SK-N-SH treated with all-trans-retinoic acid at 6 μM for 48 hours (cell line): ENCODE data around the gene TBL1X.

ENCODE experiments used
- ATAC-seq: fragments of 200-7000 bp; cut with Tn5 transposase; 3 replicates; pipeline ENCODE4 v1.9.1; 2020; ENCODE audit warnings: mild to moderate bottlenecking, moderate library complexity
- ARNTL ChIP-seq: fragments of 450-650 bp; formaldehyde crosslinking; IDR thresholded peaks from 2 replicates; pipeline ENCODE4 v1.5.0; 2020; ENCODE audit warnings: low read depth, mild to moderate bottlenecking, moderate library complexity, borderline replicate concordance
- BACH2 ChIP-seq: fragments of 250-450 bp; sonication (Bioruptor Pico); IDR thresholded peaks from 2 replicates; pipeline ENCODE4 v1.9.0; 2021; ENCODE audit warnings: mild to moderate bottlenecking, borderline replicate concordance
- CREB5 ChIP-seq: fragments of 250-450 bp; sonication (Bioruptor Pico); IDR thresholded peaks from 2 replicates; pipeline ENCODE4 v1.5.1; 2020; ENCODE audit warnings: low read depth, mild to moderate bottlenecking, moderate library complexity
- CSDC2 ChIP-seq: fragments of 250-450 bp; sonication (Bioruptor Pico); IDR thresholded peaks from 2 replicates; pipeline ENCODE4 v1.5.0; 2020; ENCODE audit warnings: mild to moderate bottlenecking, moderate library complexity
- CSRNP3 ChIP-seq: fragments of 250-450 bp; sonication (Bioruptor Pico); IDR thresholded peaks from 2 replicates; pipeline ENCODE4 v1.5.1; 2021; ENCODE audit warnings: mild to moderate bottlenecking, moderate library complexity
- ESRRG ChIP-seq: fragments of 250-450 bp; sonication (Bioruptor Pico); IDR thresholded peaks from 2 replicates; pipeline ENCODE4 v1.6.1; 2021; ENCODE audit warnings: mild to moderate bottlenecking
- GLIS3 ChIP-seq: fragments of 250-450 bp; sonication (Bioruptor Pico); IDR thresholded peaks from 2 replicates; pipeline ENCODE4 v1.5.0; 2020; ENCODE audit warnings: mild to moderate bottlenecking, moderate library complexity
- ISL1 ChIP-seq: fragments of 250-450 bp; sonication (Bioruptor Pico); IDR thresholded peaks from 2 replicates; pipeline ENCODE4 v2.1.2; 2022; ENCODE audit warnings: mild to moderate bottlenecking, moderate library complexity
- OSR1 ChIP-seq: fragments of 250-450 bp; sonication (Bioruptor Pico); IDR thresholded peaks from 2 replicates; pipeline ENCODE4 v1.8.0; 2022; ENCODE audit warnings: moderate library complexity, mild to moderate bottlenecking, inconsistent platforms
- PPARA ChIP-seq: fragments of 250-450 bp; sonication (Bioruptor Pico); IDR thresholded peaks from 2 replicates; pipeline ENCODE4 v1.5.0; 2020; ENCODE audit warnings: mild to moderate bottlenecking, borderline replicate concordance
- RARB ChIP-seq: fragments of 250-450 bp; sonication (Bioruptor Pico); IDR thresholded peaks from 2 replicates; pipeline ENCODE4 v1.8.0; 2021; ENCODE audit warnings: mild to moderate bottlenecking, moderate library complexity
- SNAI2 ChIP-seq: fragments of 250-450 bp; sonication (Bioruptor Pico); IDR thresholded peaks from 2 replicates; pipeline ENCODE4 v1.5.0; 2020; ENCODE audit warnings: mild to moderate bottlenecking, moderate library complexity
- TOX ChIP-seq: fragments of 250-450 bp; sonication (Bioruptor Pico); IDR thresholded peaks from 2 replicates; pipeline ENCODE4 v1.8.0; 2021; ENCODE audit warnings: mild to moderate bottlenecking, moderate library complexity, borderline replicate concordance
- TSHZ2 ChIP-seq: fragments of 250-450 bp; sonication (Bioruptor Pico); IDR thresholded peaks from 2 replicates; pipeline ENCODE4 v1.5.0; 2020; ENCODE audit warnings: mild to moderate bottlenecking, moderate library complexity
- ZC3H10 ChIP-seq: fragments of 250-450 bp; sonication (Bioruptor Pico); IDR thresholded peaks from 2 replicates; pipeline ENCODE4 v1.5.1; 2021; ENCODE audit warnings: mild to moderate bottlenecking, moderate library complexity
- ZFP3 ChIP-seq: fragments of 250-450 bp; sonication (Bioruptor Pico); IDR thresholded peaks from 2 replicates; pipeline ENCODE4 v1.5.0; 2020; ENCODE audit warnings: mild to moderate bottlenecking, moderate library complexity
- ZFP30 ChIP-seq: fragments of 450-650 bp; formaldehyde crosslinking; IDR thresholded peaks from 2 replicates; pipeline ENCODE4 v1.5.0; 2022; ENCODE audit warnings: mild to moderate bottlenecking, moderate library complexity
- ZNF565 ChIP-seq: fragments of 450-650 bp; formaldehyde crosslinking; conservative IDR thresholded peaks from 2 replicates; pipeline ENCODE4 v1.5.0; 2020; ENCODE audit warnings: low read depth, mild to moderate bottlenecking, moderate library complexity
- ZNF70 ChIP-seq: fragments of 450-650 bp; formaldehyde crosslinking; IDR thresholded peaks from 2 replicates; pipeline ENCODE4 v1.5.0; 2020; ENCODE audit warnings: mild to moderate bottlenecking, moderate library complexity
- ZNF8 ChIP-seq: fragments of 450-650 bp; formaldehyde crosslinking; IDR thresholded peaks from 2 replicates; pipeline ENCODE4 v1.5.0; 2020; ENCODE audit warnings: mild to moderate bottlenecking, moderate library complexity
- TF ChIP-seq, protein P1 (sequence below): fragments of 250-450 bp; sonication (Bioruptor Pico); IDR thresholded peaks from 2 replicates; pipeline ENCODE4 v1.8.0; 2021; ENCODE audit warnings: low read depth, mild to moderate bottlenecking, moderate library complexity, borderline replicate concordance

Gene TBL1X

GRCh38 chrX:9418262-9418661 is 46.6 kb upstream of the TBL1X start:
- no peak for ATAC-seq
- TF ChIP-seq ZC3H10 (CRISPR knock-in tag): no peak
- no peak for TF ChIP-seq ISL1
- TF ChIP-seq TOX (CRISPR knock-in tag): no peak
- no peak for TF ChIP-seq ESRRG (CRISPR knock-in tag)
- TF ChIP-seq ZNF70 (CRISPR knock-in tag): no peak
- no peak for TF ChIP-seq GLIS3
- no peak for TF ChIP-seq BACH2
- TF ChIP-seq RARB: no peak
- no peak for TF ChIP-seq CSDC2 (CRISPR knock-in tag)
- no peak for TF ChIP-seq ZNF565 (CRISPR knock-in tag)
- TF ChIP-seq PPARA (CRISPR knock-in tag): no peak
- no peak for TF ChIP-seq SNAI2
- TF ChIP-seq ZFP3 (CRISPR knock-in tag): no peak
- no peak for TF ChIP-seq OSR1 (CRISPR knock-in tag)
- TF ChIP-seq, protein P1, sequence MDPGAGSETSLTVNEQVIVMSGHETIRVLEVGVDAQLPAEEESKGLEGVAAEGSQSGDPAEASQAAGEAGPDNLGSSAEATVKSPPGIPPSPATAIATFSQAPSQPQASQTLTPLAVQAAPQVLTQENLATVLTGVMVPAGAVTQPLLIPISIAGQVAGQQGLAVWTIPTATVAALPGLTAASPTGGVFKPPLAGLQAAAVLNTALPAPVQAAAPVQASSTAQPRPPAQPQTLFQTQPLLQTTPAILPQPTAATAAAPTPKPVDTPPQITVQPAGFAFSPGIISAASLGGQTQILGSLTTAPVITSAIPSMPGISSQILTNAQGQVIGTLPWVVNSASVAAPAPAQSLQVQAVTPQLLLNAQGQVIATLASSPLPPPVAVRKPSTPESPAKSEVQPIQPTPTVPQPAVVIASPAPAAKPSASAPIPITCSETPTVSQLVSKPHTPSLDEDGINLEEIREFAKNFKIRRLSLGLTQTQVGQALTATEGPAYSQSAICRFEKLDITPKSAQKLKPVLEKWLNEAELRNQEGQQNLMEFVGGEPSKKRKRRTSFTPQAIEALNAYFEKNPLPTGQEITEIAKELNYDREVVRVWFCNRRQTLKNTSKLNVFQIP (CRISPR knock-in tag): no peak
- TF ChIP-seq CREB5 (CRISPR knock-in tag): no peak

DNA sequence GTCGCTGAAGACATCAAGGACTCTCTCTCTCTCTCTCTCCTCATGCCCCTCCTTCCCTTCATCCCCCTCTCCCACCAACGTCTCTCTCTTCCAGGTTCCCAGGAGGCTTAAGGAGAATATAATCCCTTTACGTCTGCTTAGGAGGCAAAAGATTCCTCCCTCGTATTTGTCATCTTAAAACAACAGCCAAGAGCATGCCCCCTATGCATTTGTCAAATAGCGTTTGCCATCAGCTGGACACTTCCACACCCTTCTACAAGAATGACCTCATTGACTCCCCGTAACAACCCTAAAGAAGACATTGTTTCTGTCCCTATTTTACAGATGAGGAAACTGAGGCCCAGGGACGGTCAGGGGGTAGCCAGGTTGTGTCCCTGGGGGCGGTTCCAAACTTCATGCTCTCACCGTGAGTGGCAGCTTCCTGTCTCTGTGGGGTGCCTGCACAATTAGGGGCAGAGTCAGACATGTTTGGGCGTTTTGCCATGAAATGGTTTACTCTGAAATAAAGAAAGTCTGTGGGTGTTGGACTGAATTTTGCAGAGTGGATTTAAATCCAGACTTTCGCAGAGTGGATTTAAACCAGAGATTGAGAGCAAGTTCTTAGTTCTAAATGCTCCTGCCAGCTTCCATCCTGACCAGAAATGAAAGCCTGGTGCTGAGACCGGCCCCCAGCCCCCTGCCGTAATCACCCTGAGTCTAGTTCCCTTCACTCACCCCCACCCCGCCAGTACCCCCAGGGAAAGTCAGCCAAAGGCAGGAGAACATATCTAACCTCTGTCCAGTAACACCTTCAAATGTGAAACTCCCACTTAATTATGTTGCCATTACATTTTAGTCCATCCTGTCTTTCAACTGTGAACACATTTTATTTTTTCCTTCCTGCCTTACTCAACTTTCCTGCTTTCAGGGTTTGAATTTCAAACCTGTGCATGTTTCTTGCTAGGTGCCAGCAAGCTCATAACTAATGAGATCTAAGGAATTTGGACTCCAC is 44.3 kb upstream of the TBL1X start:
- no peak for ATAC-seq
- TF ChIP-seq GLIS3 (no peak), ARNTL (no peak), ZFP3 (CRISPR knock-in tag) (no peak), ISL1 (no peak), CREB5 (CRISPR knock-in tag) (no peak), ZC3H10 (CRISPR knock-in tag) (no peak), TOX (CRISPR knock-in tag) (no peak), RARB (no peak), CSDC2 (CRISPR knock-in tag) (no peak), BACH2 (no peak), ZFP30 (CRISPR knock-in tag) (no peak), CSRNP3 (CRISPR knock-in tag) (no peak), ZNF8 (CRISPR knock-in tag) (no peak), TSHZ2 (no peak), ESRRG (CRISPR knock-in tag) (no peak)

DNA sequence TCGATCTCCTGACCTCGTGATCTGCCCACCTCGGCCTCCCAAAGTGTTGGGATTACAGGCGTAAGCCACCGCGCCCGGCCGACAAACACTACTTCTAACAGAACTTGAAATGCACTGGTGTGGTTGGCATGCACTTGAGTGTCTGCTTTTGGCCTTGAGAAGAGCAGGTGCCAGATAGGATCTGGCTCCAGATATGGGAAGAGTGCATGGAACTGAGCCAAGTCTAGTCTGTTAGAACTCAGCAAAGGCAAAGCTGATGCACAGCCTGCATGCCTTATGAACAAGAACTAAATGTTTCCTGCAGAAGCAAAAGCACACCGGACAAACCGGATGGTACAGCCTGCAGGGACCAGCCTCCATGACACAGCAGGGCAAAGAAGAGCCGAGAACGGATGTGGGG is 35.1 kb upstream of the TBL1X start:
- no peak for ATAC-seq
- TF ChIP-seq ESRRG (CRISPR knock-in tag): no peak
